Measurements from ENCODE around the gene PHLDA3.
"Not testable (repeated sequence)": the region's sequence is repeated elsewhere in the genome, so short reads cannot be mapped to it uniquely, and the experiment has no call there.

PHLDA3 gene

GRCh38 chr1:201483373-201483949 lies 14.5 kb upstream of the PHLDA3 start:
- peaks cover 23% of the 10 kb centered on the region for H3K4me1 ChIP-seq (ENCODE audit: control insufficient read depth, insufficient read depth, low read length, poor library complexity, severe bottlenecking)
- peaks cover 6% of the 10 kb centered on the region for H3K36me3 ChIP-seq (ENCODE audit: control insufficient read depth, insufficient read depth, low read length)
- no peak overlapping the region for H3K4me3 ChIP-seq (ENCODE audit: extremely low read depth, insufficient read depth, low read length, poor library complexity, severe bottlenecking)
- H3K9me3 ChIP-seq (ENCODE audit: control insufficient read depth, low read length), result no peaks in the 10 kb centered on the region
- WGBS, 2 experiments (ENCODE audit: insufficient coverage in 2 of 2), result 89 to 100% methylated on average over 2 of the region's 4 CpGs
- H3K27ac ChIP-seq (ENCODE audit: low read depth, low read length, severe bottlenecking), result no peak overlapping the region

- Histone ChIP-seq H3K9me3 (ENCODE audit: control insufficient read depth, low read length) (no peaks in the 10 kb centered on the region), H3K27ac (ENCODE audit: low read depth, low read length, severe bottlenecking) (no peak overlapping the region), H3K4me3 (ENCODE audit: extremely low read depth, insufficient read depth, low read length, poor library complexity, severe bottlenecking) (no peak overlapping the region), H3K4me1 (ENCODE audit: control insufficient read depth, insufficient read depth, low read length, poor library complexity, severe bottlenecking) (peaks cover 23% of the 10 kb centered on the region), H3K36me3 (ENCODE audit: control insufficient read depth, insufficient read depth, low read length) (peaks cover 6% of the 10 kb centered on the region)
- WGBS, 2 experiments (ENCODE audit: insufficient coverage in 2 of 2), result 90 to 92% methylated on average over 2 of the region's 5 CpGs
These were observed 13.8 kb upstream of the PHLDA3 start for GRCh38 chr1:201482755-201483154.

DNA sequence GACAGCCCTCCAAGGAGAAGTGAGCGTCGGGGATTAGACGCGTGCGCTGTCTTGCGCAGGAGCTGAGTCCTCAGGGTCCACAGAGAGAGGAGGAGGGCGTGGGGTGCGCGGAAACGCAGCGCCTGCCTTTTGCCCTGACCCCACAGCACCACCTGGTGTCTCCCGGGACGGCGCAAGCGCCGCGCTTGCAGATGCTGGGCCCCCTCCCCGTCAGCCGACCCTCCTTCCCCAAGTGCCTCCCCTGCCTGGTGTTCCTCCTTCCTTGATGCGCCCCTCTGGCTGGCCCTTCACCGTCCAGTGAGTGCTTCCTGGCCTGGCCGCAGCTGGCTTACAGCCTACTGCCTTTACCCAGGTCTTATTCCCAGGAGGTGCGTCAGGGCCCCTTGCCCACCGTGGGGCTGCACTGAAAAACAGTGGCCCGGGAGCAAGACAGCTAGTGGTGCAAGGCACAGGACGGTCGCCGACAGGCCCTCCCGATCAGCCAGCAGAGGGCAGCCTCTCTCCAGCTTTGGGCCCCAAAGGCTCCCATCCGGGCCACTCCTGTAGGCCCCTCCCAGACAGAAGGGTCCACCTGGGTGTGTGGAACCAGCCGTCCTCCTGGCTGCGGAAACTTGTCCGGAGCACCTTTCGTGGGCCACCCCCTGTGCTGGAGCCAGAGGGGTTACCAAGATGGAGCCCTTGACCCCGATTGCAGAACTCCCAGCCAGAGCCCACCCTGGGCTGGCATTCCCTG lies 12.9 kb upstream of the PHLDA3 start:
- peaks cover 3% of the 10 kb centered on the region for H3K36me3 ChIP-seq (ENCODE audit: control insufficient read depth, insufficient read depth, low read length)
- WGBS, 2 experiments (ENCODE audit: insufficient coverage in 2 of 2), result 2 to 6% methylated on average over 16 to 33 of the region's 35 CpGs
- no peaks in the 10 kb centered on the region for H3K9me3 ChIP-seq (ENCODE audit: control insufficient read depth, low read length)
- H3K4me3 ChIP-seq (ENCODE audit: extremely low read depth, insufficient read depth, low read length, poor library complexity, severe bottlenecking), result no peak overlapping the region
- H3K27ac ChIP-seq (ENCODE audit: low read depth, low read length, severe bottlenecking), result no peak overlapping the region
- peaks cover 23% of the 10 kb centered on the region for H3K4me1 ChIP-seq (ENCODE audit: control insufficient read depth, insufficient read depth, low read length, poor library complexity, severe bottlenecking)

- Histone ChIP-seq H3K36me3 (ENCODE audit: control insufficient read depth, insufficient read depth, low read length) (peaks cover 3% of the 10 kb centered on the region), H3K9me3 (ENCODE audit: control insufficient read depth, low read length) (no peaks in the 10 kb centered on the region), H3K27ac (ENCODE audit: low read depth, low read length, severe bottlenecking) (no peak overlapping the region), H3K4me1 (ENCODE audit: control insufficient read depth, insufficient read depth, low read length, poor library complexity, severe bottlenecking) (peaks cover 16% of the 10 kb centered on the region), H3K4me3 (ENCODE audit: extremely low read depth, insufficient read depth, low read length, poor library complexity, severe bottlenecking) (peak overlapping the region; percentile 16)
- WGBS, 2 experiments (ENCODE audit: insufficient coverage in 2 of 2), result 8 to 14% methylated on average over 16 to 17 of the region's 17 CpGs
These were observed 12.0 kb upstream of the PHLDA3 start for GRCh38 chr1:201481004-201481380.

DNA sequence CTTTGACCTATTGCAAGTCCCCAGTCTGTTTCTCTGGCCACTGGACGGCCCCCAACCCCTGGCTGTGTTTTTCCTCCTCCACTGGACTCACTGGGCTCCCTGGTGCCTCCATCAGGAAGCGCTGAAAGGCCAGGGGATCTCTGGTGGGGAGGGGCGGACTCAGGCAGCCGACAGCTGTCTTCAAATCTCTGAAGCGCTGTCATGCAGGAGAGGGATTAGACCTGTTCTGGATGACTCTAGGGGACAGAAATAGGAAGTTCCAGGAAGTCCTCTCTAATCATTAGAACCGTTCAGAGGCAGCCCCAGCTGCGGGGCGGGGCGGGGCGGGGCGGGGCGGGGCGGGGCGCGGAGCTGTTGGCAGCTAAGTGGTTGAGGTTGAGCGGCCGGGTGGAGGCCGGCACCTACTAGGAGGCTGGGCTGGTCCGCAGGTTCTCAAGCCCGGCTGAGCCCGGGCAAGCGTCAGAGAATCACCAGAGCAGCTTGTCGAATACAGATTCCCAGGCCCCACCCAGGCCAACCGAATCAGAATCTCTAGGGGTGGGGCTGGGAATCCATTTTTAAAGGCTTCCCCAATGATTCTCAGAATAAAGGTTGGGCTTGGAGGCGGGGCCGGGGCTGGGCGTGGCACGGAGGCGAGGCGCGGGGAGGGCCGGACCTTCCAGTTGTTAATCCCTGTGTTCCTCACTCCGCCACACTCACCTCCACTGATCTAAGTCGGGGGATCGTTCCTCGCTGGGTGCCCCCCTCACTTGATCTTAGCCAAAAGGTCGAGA lies 11.4 kb upstream of the PHLDA3 start:
- peak overlapping the region; percentile 16 for H3K4me3 ChIP-seq (ENCODE audit: extremely low read depth, insufficient read depth, low read length, poor library complexity, severe bottlenecking)
- peaks cover 3% of the 10 kb centered on the region for H3K36me3 ChIP-seq (ENCODE audit: control insufficient read depth, insufficient read depth, low read length)
- peaks cover 11% of the 10 kb centered on the region for H3K4me1 ChIP-seq (ENCODE audit: control insufficient read depth, insufficient read depth, low read length, poor library complexity, severe bottlenecking)
- no peaks in the 10 kb centered on the region for H3K9me3 ChIP-seq (ENCODE audit: control insufficient read depth, low read length)
- no peak overlapping the region for H3K27ac ChIP-seq (ENCODE audit: low read depth, low read length, severe bottlenecking)
- WGBS, 2 experiments (ENCODE audit: insufficient coverage in 2 of 2), result 3% methylated on average over 18 to 20 of the region's 37 CpGs

DNA sequence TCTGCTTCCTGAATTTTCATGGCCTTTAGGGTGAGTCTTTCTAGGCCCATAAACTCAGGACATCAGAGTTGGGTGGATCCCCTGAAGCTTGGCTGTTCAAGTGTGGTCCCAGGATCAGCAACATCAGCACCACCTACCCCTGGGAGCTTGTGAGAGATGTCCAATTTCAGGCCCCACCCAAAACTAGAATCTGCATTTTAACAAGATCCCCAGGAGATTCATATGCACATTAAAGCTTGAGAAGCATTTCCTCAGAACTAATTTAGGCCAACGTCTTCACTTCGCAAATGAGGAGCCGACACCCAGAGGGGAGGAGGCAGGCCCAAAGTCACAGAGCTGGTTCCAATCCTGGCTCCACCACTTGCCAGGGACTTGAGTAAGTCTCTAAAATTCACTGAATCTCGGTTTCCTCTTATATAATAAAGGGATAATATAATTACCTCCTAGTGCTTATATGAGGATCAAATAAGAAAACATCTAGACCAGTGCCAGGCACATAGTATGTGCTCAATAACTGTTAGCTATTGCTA lies 10.3 kb upstream of the PHLDA3 start:
- H3K4me3 ChIP-seq (ENCODE audit: extremely low read depth, insufficient read depth, low read length, poor library complexity, severe bottlenecking), result no peak overlapping the region
- 63 to 90% methylated on average over 3 of the region's 4 CpGs for WGBS, 2 experiments (ENCODE audit: insufficient coverage in 2 of 2)
- H3K4me1 ChIP-seq (ENCODE audit: control insufficient read depth, insufficient read depth, low read length, poor library complexity, severe bottlenecking), result peaks cover 11% of the 10 kb centered on the region
- no peaks in the 10 kb centered on the region for H3K36me3 ChIP-seq (ENCODE audit: control insufficient read depth, insufficient read depth, low read length)
- no peaks in the 10 kb centered on the region for H3K9me3 ChIP-seq (ENCODE audit: control insufficient read depth, low read length)
- no peak overlapping the region for H3K27ac ChIP-seq (ENCODE audit: low read depth, low read length, severe bottlenecking)

- peaks cover 11% of the 10 kb centered on the region for H3K4me1 ChIP-seq (ENCODE audit: control insufficient read depth, insufficient read depth, low read length, poor library complexity, severe bottlenecking)
- not testable (repeated sequence) for H3K4me3 ChIP-seq (ENCODE audit: extremely low read depth, insufficient read depth, low read length, poor library complexity, severe bottlenecking); H3K36me3 ChIP-seq (ENCODE audit: control insufficient read depth, insufficient read depth, low read length); H3K9me3 ChIP-seq (ENCODE audit: control insufficient read depth, low read length); H3K27ac ChIP-seq (ENCODE audit: low read depth, low read length, severe bottlenecking)
- no CpG with 5 or more reads among the region's 3 CpGs for WGBS, 2 experiments (ENCODE audit: insufficient coverage in 2 of 2)
These were observed 9.7 kb upstream of the PHLDA3 start for GRCh38 chr1:201478666-201479065.

- Histone ChIP-seq H3K4me3 (ENCODE audit: extremely low read depth, insufficient read depth, low read length, poor library complexity, severe bottlenecking) (no peak overlapping the region), H3K9me3 (ENCODE audit: control insufficient read depth, low read length) (no peaks in the 10 kb centered on the region), H3K27ac (ENCODE audit: low read depth, low read length, severe bottlenecking) (no peak overlapping the region), H3K36me3 (ENCODE audit: control insufficient read depth, insufficient read depth, low read length) (no peaks in the 10 kb centered on the region), H3K4me1 (ENCODE audit: control insufficient read depth, insufficient read depth, low read length, poor library complexity, severe bottlenecking) (peaks cover 11% of the 10 kb centered on the region)
- 76 to 93% methylated on average over 4 of the region's 6 CpGs for WGBS, 2 experiments (ENCODE audit: insufficient coverage in 2 of 2)
These were observed 7.8 kb upstream of the PHLDA3 start for GRCh38 chr1:201476670-201477344.

GRCh38 chr1:201475915-201476669 lies 7.1 kb upstream of the PHLDA3 start:
- no peak overlapping the region for H3K27ac ChIP-seq (ENCODE audit: low read depth, low read length, severe bottlenecking)
- 83 to 90% methylated on average over 8 of the region's 8 CpGs for WGBS, 2 experiments (ENCODE audit: insufficient coverage in 2 of 2)

DNA sequence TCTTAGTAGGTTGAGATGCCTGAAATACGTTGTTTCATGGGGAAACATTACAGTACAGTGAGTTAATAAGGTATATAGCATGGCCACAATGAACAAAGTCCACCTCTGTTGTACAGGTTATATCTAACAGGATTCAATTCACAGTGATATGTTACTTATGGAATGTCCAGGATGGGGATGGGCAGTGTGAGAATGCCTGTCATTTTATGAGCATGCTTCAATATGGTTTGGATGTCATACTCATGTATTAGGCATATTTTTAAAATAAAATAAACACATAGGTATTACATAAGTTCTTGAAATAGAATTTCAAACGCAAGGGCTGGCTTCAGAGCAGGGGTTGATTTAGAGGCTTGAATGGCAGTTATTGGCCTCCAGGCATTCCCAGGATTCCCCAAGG lies 6.1 kb upstream of the PHLDA3 start:
- no peak overlapping the region for H3K27ac ChIP-seq (ENCODE audit: low read depth, low read length, severe bottlenecking)

More at GRCh38 chr1:201475915-201476669, 7.1 kb upstream of the PHLDA3 start:
- Histone ChIP-seq H3K4me3 (ENCODE audit: extremely low read depth, insufficient read depth, low read length, poor library complexity, severe bottlenecking) (no peak overlapping the region), H3K36me3 (ENCODE audit: control insufficient read depth, insufficient read depth, low read length) (no peaks in the 10 kb centered on the region), H3K9me3 (ENCODE audit: control insufficient read depth, low read length) (no peaks in the 10 kb centered on the region), H3K4me1 (ENCODE audit: control insufficient read depth, insufficient read depth, low read length, poor library complexity, severe bottlenecking) (peaks cover 6% of the 10 kb centered on the region)

More for the DNA sequence above, 6.1 kb upstream of the PHLDA3 start:
- Histone ChIP-seq H3K9me3 (ENCODE audit: control insufficient read depth, low read length) (no peaks in the 10 kb centered on the region), H3K36me3 (ENCODE audit: control insufficient read depth, insufficient read depth, low read length) (no peaks in the 10 kb centered on the region), H3K4me1 (ENCODE audit: control insufficient read depth, insufficient read depth, low read length, poor library complexity, severe bottlenecking) (no peaks in the 10 kb centered on the region), H3K4me3 (ENCODE audit: extremely low read depth, insufficient read depth, low read length, poor library complexity, severe bottlenecking) (no peak overlapping the region)
- WGBS, 2 experiments (ENCODE audit: insufficient coverage in 2 of 2), result 71 to 100% methylated on average over 1 of the region's 2 CpGs
